ENCODE results near the gene ABCB11.

DNA sequence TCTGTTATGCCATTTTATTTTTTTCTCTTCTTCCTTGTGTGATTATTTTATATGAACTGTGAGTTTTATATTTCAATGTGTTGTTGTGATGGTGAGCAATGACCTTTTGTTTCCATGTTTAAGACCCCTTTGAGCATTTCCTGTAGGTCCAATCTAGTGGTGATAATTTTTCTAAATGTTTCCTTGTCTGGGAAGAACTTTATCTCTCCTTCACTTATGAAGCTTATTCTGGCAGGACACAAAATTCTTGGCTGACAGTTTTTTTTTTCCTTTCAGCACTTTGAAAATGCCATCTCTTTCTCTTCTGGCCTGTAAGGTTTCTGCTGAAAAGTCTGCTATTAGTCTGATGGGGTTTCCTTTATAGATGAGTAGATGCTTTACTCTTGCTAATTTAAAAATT, 76.9 kb downstream of the ABCB11 start:
- TF ChIP-seq POLR2A (IDR thresholded peaks at IDR 0.05; ENCODE audit: low read length) (no peak), GATA1 (IDR thresholded peaks at IDR 0.05; ENCODE audit: low read depth, low read length) (no peak)

Measured in erythroblast (primary cell).